Measurements from ENCODE around the gene ARFGEF2.

ARFGEF2 gene

DNA sequence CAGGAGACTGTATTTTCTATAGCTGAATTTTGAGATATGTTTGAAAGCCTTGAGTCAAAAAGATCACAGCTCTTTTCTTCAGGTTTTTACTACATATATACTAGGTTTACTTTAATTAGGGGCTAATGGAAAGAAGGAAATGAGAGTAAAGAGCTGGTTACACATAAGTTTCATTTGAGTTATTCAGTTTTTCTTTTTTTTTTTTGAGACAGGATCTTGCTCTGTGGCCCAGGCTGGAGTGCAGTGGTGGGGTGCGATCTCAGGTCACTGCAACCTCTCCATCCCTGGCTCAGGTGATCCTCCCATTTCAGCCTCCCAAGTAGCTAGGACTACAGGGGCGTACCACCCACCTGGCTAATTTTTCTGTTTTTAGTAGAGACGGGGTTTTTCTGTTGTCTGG is 4.8 kb downstream of the ARFGEF2 start:
- in situ Hi-C loops (cut with HindIII; ENCODE audit: low sequenced_read_pairs), result no loop called here
- no peak for DNase-seq (ENCODE audit: low read depth, low spot score)
- no peak for TF ChIP-seq CTCF (IDR thresholded peaks at IDR 0.05; ENCODE audit: low read depth, low read length)
- H3K4me3 ChIP-seq (ENCODE audit: low read depth, low read length), result no peak overlapping the region

DNA sequence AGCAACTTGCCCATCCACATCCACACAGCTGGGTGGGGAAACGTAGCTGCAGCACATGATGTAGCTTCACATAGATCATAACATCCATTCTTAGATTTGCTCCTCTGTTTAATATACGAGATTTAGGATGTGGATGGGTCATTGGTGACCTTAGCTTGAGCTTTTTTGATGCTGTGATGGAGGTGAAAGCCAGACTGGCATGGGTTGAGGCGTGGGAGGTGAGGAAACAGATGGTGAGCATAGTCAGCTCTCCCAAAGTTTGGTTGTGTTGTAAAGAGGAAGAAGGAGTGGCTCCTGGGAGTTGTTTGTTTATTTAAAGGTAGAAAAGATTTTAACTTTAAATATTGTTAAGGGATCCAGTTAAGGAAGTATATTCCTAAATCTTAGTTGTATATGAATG is 5.3 kb downstream of the ARFGEF2 start:
- H3K4me3 ChIP-seq (ENCODE audit: low read depth, low read length), result no peak overlapping the region
- DNase-seq (ENCODE audit: low read depth, low spot score), result no peak
- in situ Hi-C loops (cut with HindIII; ENCODE audit: low sequenced_read_pairs), result no loop called here
- no peak for TF ChIP-seq CTCF (IDR thresholded peaks at IDR 0.05; ENCODE audit: low read depth, low read length)

GRCh38 chr20:48928832-48929725 is 7.6 kb downstream of the ARFGEF2 start:
- no peak for TF ChIP-seq CTCF (IDR thresholded peaks at IDR 0.05; ENCODE audit: low read depth, low read length)
- no peak overlapping the region for H3K4me3 ChIP-seq (ENCODE audit: low read depth, low read length)
- DNase-seq (ENCODE audit: low read depth, low spot score), result peak; percentile 48
- in situ Hi-C loops (cut with HindIII; ENCODE audit: low sequenced_read_pairs), result no loop called here

DNA sequence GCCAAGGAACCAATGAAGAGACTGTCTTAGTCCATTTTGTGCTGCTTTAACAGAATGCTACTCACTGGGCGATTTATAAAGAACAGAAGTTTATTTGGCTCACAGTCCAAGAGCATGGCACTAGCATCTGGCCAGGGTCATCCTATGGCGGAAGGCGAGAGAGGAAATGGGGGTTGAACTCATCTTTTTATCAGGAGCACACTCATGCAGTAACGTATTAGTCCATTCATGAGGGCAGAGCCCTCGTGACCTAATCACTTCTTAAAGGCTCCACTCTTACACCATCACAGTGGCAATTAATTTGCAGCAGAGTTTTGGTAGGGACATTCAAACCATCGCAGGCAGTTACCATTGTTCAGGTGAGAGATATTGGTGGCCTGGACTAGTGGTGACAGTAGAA is 8.5 kb downstream of the ARFGEF2 start:
- in situ Hi-C loops (cut with HindIII; ENCODE audit: low sequenced_read_pairs), result no loop called here
- no peak for TF ChIP-seq CTCF (IDR thresholded peaks at IDR 0.05; ENCODE audit: low read depth, low read length)
- DNase-seq (ENCODE audit: low read depth, low spot score), result no peak
- no peak overlapping the region for H3K4me3 ChIP-seq (ENCODE audit: low read depth, low read length)

DNA sequence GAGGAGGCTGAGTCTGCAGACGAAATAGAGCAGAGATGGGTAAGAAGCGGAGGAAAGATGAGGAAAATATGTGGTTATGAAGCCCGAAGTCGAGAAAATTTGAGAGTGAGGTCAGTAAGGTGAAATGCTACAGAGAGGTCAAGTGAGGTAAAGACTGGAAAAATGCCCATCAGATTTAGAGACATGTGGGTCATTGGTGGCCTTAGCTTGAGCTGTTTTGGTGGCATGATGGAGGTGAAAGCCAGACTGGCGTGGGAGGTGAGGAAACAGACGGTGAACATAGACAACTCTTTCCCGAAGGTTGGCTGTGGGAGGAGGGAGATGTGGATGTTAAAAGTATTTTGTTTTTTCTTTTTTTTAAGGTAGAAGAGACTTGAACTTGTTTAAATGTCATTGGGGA is 9.4 kb downstream of the ARFGEF2 start:
- in situ Hi-C loops (cut with HindIII; ENCODE audit: low sequenced_read_pairs), result no loop called here
- no peak for DNase-seq (ENCODE audit: low read depth, low spot score)
- TF ChIP-seq CTCF (IDR thresholded peaks at IDR 0.05; ENCODE audit: low read depth, low read length), result no peak
- no peak overlapping the region for H3K4me3 ChIP-seq (ENCODE audit: low read depth, low read length)

- no peak for DNase-seq (ENCODE audit: low read depth, low spot score)
- in situ Hi-C loops (cut with HindIII; ENCODE audit: low sequenced_read_pairs), result no loop called here
- TF ChIP-seq CTCF (IDR thresholded peaks at IDR 0.05; ENCODE audit: low read depth, low read length), result no peak
- no peak overlapping the region for H3K4me3 ChIP-seq (ENCODE audit: low read depth, low read length)
Measured at GRCh38 chr20:48931527-48932374, 10.2 kb downstream of the ARFGEF2 start.
